HG02759 (cell line): ENCODE results near the gene PPP1R14D.
A peak's percentile ranks its signal among the peaks of the same experiment; 100 is the strongest.

Experiments used
- ATAC-seq: cut with Tn5 transposase; IDR thresholded peaks from one replicate; pipeline ENCODE4 v1.9.1; 2021; ENCODE audit warnings: mild to moderate bottlenecking, moderate library complexity; ENCODE audit not compliant: unreplicated experiment

The PPP1R14D gene

GRCh38 chr15:40853241-40853890 is 24.9 kb upstream of the PPP1R14D start:
- ATAC-seq: no peak

GRCh38 chr15:40852529-40852928 is 24.0 kb upstream of the PPP1R14D start:
- ATAC-seq: no peak

- ATAC-seq: no peak
These were observed 22.1 kb upstream of the PPP1R14D start for GRCh38 chr15:40850576-40851112.

- ATAC-seq: peak; percentile 81
These were observed 18.9 kb upstream of the PPP1R14D start for GRCh38 chr15:40847223-40847961.

- ATAC-seq: peak; percentile 23
These were observed 18.3 kb upstream of the PPP1R14D start for GRCh38 chr15:40846841-40847222.

GRCh38 chr15:40845511-40846284 is 17.2 kb upstream of the PPP1R14D start:
- ATAC-seq: no peak

GRCh38 chr15:40845036-40845435 is 16.5 kb upstream of the PPP1R14D start:
- no peak for ATAC-seq

GRCh38 chr15:40844696-40845030 is 16.2 kb upstream of the PPP1R14D start:
- ATAC-seq: no peak

GRCh38 chr15:40843885-40844695 is 15.6 kb upstream of the PPP1R14D start, which contains the start of gene SPINT1:
TSS of gene SPINT1 (plus strand) at chr15:40844048. CDS start at chr15:40844555, 507 bp downstream.
- no peak for ATAC-seq

GRCh38 chr15:40843261-40843884 is 14.9 kb upstream of the PPP1R14D start:
- ATAC-seq: no peak

- ATAC-seq: no peak
These were observed 13.2 kb upstream of the PPP1R14D start for GRCh38 chr15:40841741-40842140.

- ATAC-seq: no peak
These were observed 10.2 kb upstream of the PPP1R14D start for GRCh38 chr15:40838756-40839155.

- no peak for ATAC-seq
These were observed 7.5 kb upstream of the PPP1R14D start for GRCh38 chr15:40836020-40836419.

GRCh38 chr15:40832903-40833302 is 4.4 kb upstream of the PPP1R14D start:
- ATAC-seq: no peak

GRCh38 chr15:40831861-40832260 is 3.4 kb upstream of the PPP1R14D start:
- no peak for ATAC-seq

GRCh38 chr15:40830884-40831283 is 2.4 kb upstream of the PPP1R14D start:
- no peak for ATAC-seq

- ATAC-seq: no peak
These were observed 607 bp upstream of the PPP1R14D start for GRCh38 chr15:40829115-40829514.

GRCh38 chr15:40826423-40827075 is 2.0 kb downstream of the PPP1R14D start:
- no peak for ATAC-seq

GRCh38 chr15:40825661-40826422 is 2.7 kb downstream of the PPP1R14D start:
- no peak for ATAC-seq
